ENCODE results near the gene TMEM208. TPM values are rescaled to one million over a fixed set of nuclear protein-coding genes. Genes with fewer than 3 reads are reported as not detected.
A peak's percentile ranks its signal among the peaks of the same experiment; 100 is the strongest.

The TMEM208 gene
- total RNA-seq, 4 donors from 2014 or later = 14.7 to 35.8 (median 29.2) TPM

- no peaks in the 10 kb centered on the region for H3K9me3 ChIP-seq
- in situ Hi-C loops (cut with MboI; ENCODE audit: low sequenced_read_pairs in 4 of 4) (no loop called here), intact Hi-C loops (cut with DNase I; ENCODE audit: low total_unique reads) (no loop called here)
- ATAC-seq (peak; percentile 33 to 54), DNase-seq (peak in 1 of 2 donors; percentile 50)
- H3K4me3 ChIP-seq = no peak overlapping the region
- peak overlapping the region in 1 of 4 donors; percentile 27 for H3K27ac ChIP-seq
- peaks cover 3 to 57% of the 10 kb centered on the region in 2 donors for H3K36me3 ChIP-seq
- TF ChIP-seq CTCF (IDR thresholded peaks at IDR 0.05 in 4 of 5, conservative IDR thresholded peaks at IDR 0.05 in 1 of 5) (peak; percentile 27 to 60 (median 49)), POLR2A (IDR thresholded peaks at IDR 0.05) (no peak)
- peaks cover 7 to 18% of the 10 kb centered on the region in 2 donors for H3K4me1 ChIP-seq
- no peaks in the 10 kb centered on the region for H3K27me3 ChIP-seq
Observed at GRCh38 chr16:67198238-67198734, 28.6 kb upstream of the TMEM208 start.

- peaks cover 3 to 54% of the 10 kb centered on the region in 2 donors for H3K36me3 ChIP-seq
- H3K27me3 ChIP-seq = no peaks in the 10 kb centered on the region
- intact Hi-C loops (cut with DNase I; ENCODE audit: low total_unique reads) (no loop called here), in situ Hi-C loops (cut with MboI; ENCODE audit: low sequenced_read_pairs in 4 of 4) (no loop called here)
- H3K4me1 ChIP-seq = peaks cover 0 to 11% of the 10 kb centered on the region in 2 donors
- no peak within 1 kb of the TSS for H3K4me3 ChIP-seq
- peak in 1 of 2 donors; percentile 11 for ATAC-seq
- H3K9me3 ChIP-seq = no peaks in the 10 kb centered on the region
- TF ChIP-seq POLR2A (IDR thresholded peaks at IDR 0.05) (no peak), CTCF (IDR thresholded peaks at IDR 0.05 in 4 of 5, conservative IDR thresholded peaks at IDR 0.05 in 1 of 5) (peak in 2 of 5 experiments; percentile 24 to 34)
- peak in 1 of 2 donors; percentile 16 for DNase-seq
- H3K27ac ChIP-seq = peak within 1 kb of the TSS in 1 of 4 donors; percentile 27
Observed at GRCh38 chr16:67199011-67199807, 27.7 kb upstream of the TMEM208 start, which contains the start of gene ELMO3. ELMO3 (plus strand) TSS chr16:67199131; CDS start chr16:67199327, 196 bp downstream.

- H3K4me3 ChIP-seq = no peak overlapping the region
- H3K36me3 ChIP-seq = peaks cover 3 to 49% of the 10 kb centered on the region in 2 donors
- H3K27me3 ChIP-seq = no peaks in the 10 kb centered on the region
- peaks cover 0 to 9% of the 10 kb centered on the region in 2 donors for H3K4me1 ChIP-seq
- intact Hi-C loops (cut with DNase I; ENCODE audit: low total_unique reads) (no loop called here), in situ Hi-C loops (cut with MboI; ENCODE audit: low sequenced_read_pairs in 4 of 4) (no loop called here)
- peak in 1 of 2 donors; percentile 16 for DNase-seq
- ATAC-seq = no peak
- no peak for TF ChIP-seq POLR2A (IDR thresholded peaks at IDR 0.05)
- no peak for TF ChIP-seq CTCF (IDR thresholded peaks at IDR 0.05 in 4 of 5, conservative IDR thresholded peaks at IDR 0.05 in 1 of 5)
- no peak overlapping the region for H3K27ac ChIP-seq
- H3K9me3 ChIP-seq = no peaks in the 10 kb centered on the region
Observed at GRCh38 chr16:67199808-67200198, 27.1 kb upstream of the TMEM208 start.

GRCh38 chr16:67200491-67200890 lies 26.4 kb upstream of the TMEM208 start:
- Histone ChIP-seq H3K27me3 (no peaks in the 10 kb centered on the region), H3K4me1 (peaks cover 0 to 9% of the 10 kb centered on the region in 2 donors), H3K9me3 (no peaks in the 10 kb centered on the region), H3K4me3 (no peak overlapping the region), H3K36me3 (peaks cover 3 to 42% of the 10 kb centered on the region in 2 donors), H3K27ac (no peak overlapping the region)
- DNase-seq = no peak
- TF ChIP-seq CTCF (IDR thresholded peaks at IDR 0.05 in 4 of 5, conservative IDR thresholded peaks at IDR 0.05 in 1 of 5) = no peak
- no peak for TF ChIP-seq POLR2A (IDR thresholded peaks at IDR 0.05)
- intact Hi-C loops (cut with DNase I; ENCODE audit: low total_unique reads) = no loop called here
- ATAC-seq = no peak
- in situ Hi-C loops (cut with MboI; ENCODE audit: low sequenced_read_pairs in 4 of 4) = no loop called here

All from gastrocnemius medialis (tissue), 4 donors.